GM12878 (cell line): ENCODE results near the gene GNB3. TPM values are rescaled to one million over a fixed set of nuclear protein-coding genes. Genes with fewer than 3 reads are reported as not detected.

Experiments
- ASH2L ChIP-seq: fragments of 300-600, 200-600 bp; sonication (generic); IDR thresholded peaks from 2 replicates; pipeline ENCODE4 v1.6.1; 2017; ENCODE audit warnings: low read depth, mild to moderate bottlenecking, borderline replicate concordance
- CTCF ChIP-seq, 3 experiments: IDR thresholded peaks in 2 of 3; conservative IDR thresholded peaks in 1 of 3; 2 replicates each; pipeline ENCODE4 v1.5.1; 2011; ENCODE audit warnings: low read depth in 3 of 3, low read length in 3 of 3, mild to moderate bottlenecking in 3 of 3, control low read depth in 2 of 3, moderate library complexity in 2 of 3, inconsistent platforms in 1 of 3, mixed read lengths in 1 of 3; ENCODE audit not compliant: control insufficient read depth in 2 of 3, insufficient read depth in 1 of 3; ENCODE audit errors: extremely low read depth in 1 of 3
- EGR1 ChIP-seq, 2 experiments: IDR thresholded peaks; 1 replicate in 1 of 2; 2 replicates in 1 of 2; pipeline ENCODE4 v1.6.1; 2011 to 2012; ENCODE audit warnings: low read depth in 2 of 2, low read length in 2 of 2, borderline replicate concordance in 1 of 2, mild to moderate bottlenecking in 1 of 2, moderate library complexity in 1 of 2
- EZH2 ChIP-seq: IDR thresholded peaks from 2 replicates; pipeline ENCODE4 v1.6.1; 2012; ENCODE audit warnings: low read depth, mild to moderate bottlenecking, control low read depth, inconsistent platforms, low read length, borderline replicate concordance; ENCODE audit not compliant: control insufficient read depth
- KAT2A ChIP-seq: conservative IDR thresholded peaks from 2 replicates; pipeline ENCODE4 v1.6.1; 2011; ENCODE audit warnings: low read depth, low read length; ENCODE audit not compliant: control insufficient read depth
- PBX3 ChIP-seq: IDR thresholded peaks from 2 replicates; pipeline ENCODE4 v1.6.1; 2011; ENCODE audit warnings: mild to moderate bottlenecking, low read depth, low read length, moderate library complexity; ENCODE audit not compliant: insufficient replicate concordance
- SMC3 ChIP-seq: IDR thresholded peaks from 2 replicates; pipeline ENCODE4 v1.6.1; 2011; ENCODE audit warnings: low read length, improper control_type of control experiment, borderline replicate concordance
- SP1 ChIP-seq: IDR thresholded peaks from one replicate; pipeline ENCODE4 v1.6.1; 2011; ENCODE audit warnings: low read depth, low read length
- SRF ChIP-seq, 2 experiments: IDR thresholded peaks; 2 replicates each; pipeline ENCODE4 v1.6.1; 2011; ENCODE audit warnings: low read depth in 2 of 2, low read length in 2 of 2, mild to moderate bottlenecking in 1 of 2, moderate library complexity in 1 of 2
- TCF3 ChIP-seq: IDR thresholded peaks from 2 replicates; pipeline ENCODE4 v1.6.1; 2012; ENCODE audit warnings: low read depth, mild to moderate bottlenecking, low read length, borderline replicate concordance; ENCODE audit not compliant: insufficient read depth
- TCF7 ChIP-seq: IDR thresholded peaks from 2 replicates; pipeline ENCODE4 v1.6.1; 2014; ENCODE audit warnings: antibody characterized with exemption, borderline replicate concordance
- USF2 ChIP-seq: IDR thresholded peaks from 2 replicates; pipeline ENCODE4 v1.6.1; 2011; ENCODE audit warnings: low read depth, low read length, improper control_type of control experiment, borderline replicate concordance
- polyA plus RNA-seq, 11 experiments: library from polyadenylated mRNA; depleted of rRNA in 4 of 11; unstranded in 6 of 11; stranded (reverse) in 5 of 11; fragments of >200 nt; fragmentation: Nextera tagmentation in 4 of 11; fragmentation: Illumina TruSeq in 1 of 11; extraction: Ambion mirVana in 4 of 11; extraction: Trizol in 1 of 11; gene quantifications; 1 replicate in 1 of 11; 2 replicates in 10 of 11; pipeline versions ENCODE4 v1.2.1 to v1.2.3, GENCODE V29; 2011 to 2016; ENCODE audit warnings: inconsistent platforms in 2 of 11, missing spikeins in 2 of 11, low read depth in 1 of 11
- total RNA-seq, 4 experiments: library from RNA; depleted of rRNA in 3 of 4; stranded (reverse); fragments of >200 nt in 3 of 4; fragmentation: Illumina TruSeq in 1 of 4; extraction: Trizol in 1 of 4; gene quantifications; 2 replicates each; pipeline versions ENCODE4 v1.2.1 to v1.2.3, GENCODE V29; 2013 to 2021

GNB3 gene
- total and polyA plus RNA-seq, 10 of the 15 experiments (the other 5 are each of a cell fraction or from before 2014, with no cell fraction given) = 0.05 to 1.1 (median 0.36) TPM

GRCh38 chr12:6850796-6851152 is 10.0 kb downstream of the GNB3 start (continued):
- TF ChIP-seq TCF7 = no peak
- TF ChIP-seq TCF3 = no peak
- no peak for TF ChIP-seq SRF (IDR thresholded peaks at IDR 0.05; ENCODE audit: low read depth in 2 of 2, low read length in 2 of 2)
- no peak for TF ChIP-seq SMC3
- no peak for TF ChIP-seq SP1
- no peak for TF ChIP-seq USF2
- no peak for TF ChIP-seq KAT2A
- no peak for TF ChIP-seq CTCF (IDR thresholded peaks at IDR 0.05 in 2 of 3, conservative IDR thresholded peaks at IDR 0.05 in 1 of 3; ENCODE audit: control insufficient read depth in 2 of 3, extremely low read depth in 1 of 3, insufficient read depth in 1 of 3, low read depth in 3 of 3, low read length in 3 of 3)
- no peak for TF ChIP-seq PBX3
- TF ChIP-seq ASH2L = no peak
- TF ChIP-seq EGR1 (IDR thresholded peaks at IDR 0.05; ENCODE audit: borderline replicate concordance in 1 of 2, low read depth in 2 of 2, low read length in 2 of 2) = no peak
- no peak for TF ChIP-seq EZH2
- TF ChIP-seq, all 136 proteins: peak for 0
